Mesenchymal stem cell (in vitro differentiated cells and primary cell): ENCODE results near the gene DNASE1L1.
A peak's percentile ranks its signal among the peaks of the same experiment; 100 is the strongest.
"Not testable (repeated sequence)": the region's sequence is repeated elsewhere in the genome, so short reads cannot be mapped to it uniquely, and the experiment has no call there.

Experiments used
- DNase-seq: peaks from one replicate; pipeline ENCODE4 v3.0.0-alpha.2; 2013
- H2AFZ ChIP-seq: one replicate; pipeline ENCODE4 v1.6.1; 2013; ENCODE audit warnings: low read depth, mild to moderate bottlenecking, control low read depth, inconsistent platforms, low read length, moderate library complexity
- H2AK5ac ChIP-seq: 2 replicates; pipeline ENCODE4 v1.6.1; 2013; ENCODE audit warnings: low read length, moderate library complexity, mild to moderate bottlenecking, inconsistent platforms; ENCODE audit not compliant: severe bottlenecking
- H2BK120ac ChIP-seq: one replicate; pipeline ENCODE4 v1.6.1; 2013; ENCODE audit warnings: low read depth, mild to moderate bottlenecking, inconsistent platforms, low read length, moderate library complexity
- H2BK12ac ChIP-seq, 2 experiments: one replicate each; pipeline ENCODE4 v1.6.1; 2013; ENCODE audit warnings: inconsistent platforms in 2 of 2, low read length in 2 of 2, mild to moderate bottlenecking in 2 of 2, moderate library complexity in 2 of 2, control low read depth in 1 of 2
- H2BK15ac ChIP-seq: one replicate; pipeline ENCODE4 v1.6.1; 2013; ENCODE audit warnings: mild to moderate bottlenecking, low read depth, inconsistent platforms; ENCODE audit not compliant: poor library complexity, severe bottlenecking
- H2BK5ac ChIP-seq: 2 replicates; pipeline ENCODE4 v1.6.1; 2013; ENCODE audit warnings: low read depth, mild to moderate bottlenecking, low read length, control low read depth, inconsistent platforms; ENCODE audit not compliant: poor library complexity, severe bottlenecking
- H3K14ac ChIP-seq, 2 experiments: one replicate each; pipeline ENCODE4 v1.6.1; 2013; ENCODE audit warnings: inconsistent platforms in 2 of 2, low read length in 2 of 2, control low read depth in 1 of 2, mild to moderate bottlenecking in 1 of 2, moderate library complexity in 1 of 2
- H3K18ac ChIP-seq, 2 experiments: one replicate each; pipeline ENCODE4 v1.6.1; 2013; ENCODE audit warnings: inconsistent platforms in 2 of 2, low read length in 2 of 2, control low read depth in 1 of 2, low read depth in 1 of 2, mild to moderate bottlenecking in 1 of 2
- H3K23ac ChIP-seq, 2 experiments: one replicate each; pipeline ENCODE4 v1.6.1; 2013; ENCODE audit warnings: inconsistent platforms in 2 of 2, low read length in 2 of 2, mild to moderate bottlenecking in 2 of 2, moderate library complexity in 2 of 2, control low read depth in 1 of 2
- H3K27ac ChIP-seq: 2 replicates; pipeline ENCODE4 v1.5.1; 2013; ENCODE audit warnings: mild to moderate bottlenecking, moderate library complexity, low read length, control low read depth, inconsistent platforms; ENCODE audit not compliant: poor library complexity, severe bottlenecking
- H3K27me3 ChIP-seq, 2 experiments: 2 replicates each; pipeline versions ENCODE4 v1.6.1 to v1.7.0; 2013; ENCODE audit warnings: low read length in 2 of 2, mild to moderate bottlenecking in 2 of 2, moderate library complexity in 2 of 2, control low read depth in 1 of 2, inconsistent platforms in 1 of 2; ENCODE audit not compliant: control insufficient read depth in 1 of 2, insufficient read depth in 1 of 2
- H3K36me3 ChIP-seq, 2 experiments: 2 replicates each; pipeline versions ENCODE4 v1.6.1 to v1.7.0; 2013; ENCODE audit warnings: low read length in 2 of 2, control low read depth in 1 of 2, inconsistent platforms in 1 of 2, low read depth in 1 of 2, mild to moderate bottlenecking in 1 of 2; ENCODE audit not compliant: insufficient read depth in 2 of 2, control insufficient read depth in 1 of 2
- H3K4ac ChIP-seq, 2 experiments: one replicate each; pipeline ENCODE4 v1.6.1; 2013; ENCODE audit warnings: inconsistent platforms in 2 of 2, low read length in 2 of 2, mild to moderate bottlenecking in 2 of 2, moderate library complexity in 2 of 2, control low read depth in 1 of 2, low read depth in 1 of 2
- H3K4me1 ChIP-seq: 2 replicates; pipeline ENCODE4 v1.6.1; 2013; ENCODE audit warnings: low read depth, low read length, control low read depth; ENCODE audit not compliant: control insufficient read depth, insufficient read depth
- H3K4me2 ChIP-seq: 2 replicates; pipeline ENCODE4 v1.6.1; 2013; ENCODE audit warnings: low read length, mild to moderate bottlenecking, inconsistent platforms; ENCODE audit not compliant: poor library complexity, severe bottlenecking
- H3K4me3 ChIP-seq, 2 experiments: 2 replicates each; pipeline versions ENCODE4 v1.5.1 to v1.7.0; 2013; ENCODE audit warnings: low read length in 2 of 2, mild to moderate bottlenecking in 2 of 2, control low read depth in 1 of 2, low read depth in 1 of 2; ENCODE audit not compliant: insufficient read depth in 1 of 2
- H3K79me1 ChIP-seq: replicated peaks from 2 replicates; pipeline ENCODE4 v1.6.1; 2013; ENCODE audit warnings: mild to moderate bottlenecking, control low read depth, low read length, inconsistent platforms; ENCODE audit not compliant: poor library complexity, severe bottlenecking
- H3K9ac ChIP-seq: 2 replicates; pipeline ENCODE4 v1.7.0; 2013; ENCODE audit warnings: mild to moderate bottlenecking, low read length, moderate library complexity
- H3K9me3 ChIP-seq: 2 replicates; pipeline ENCODE4 v1.7.0; 2013; ENCODE audit warnings: mild to moderate bottlenecking, low read length; ENCODE audit not compliant: control insufficient read depth
- H4K8ac ChIP-seq: one replicate; pipeline ENCODE4 v1.6.1; 2013; ENCODE audit warnings: inconsistent platforms, mild to moderate bottlenecking, low read length, moderate library complexity
- H4K91ac ChIP-seq: one replicate; pipeline ENCODE4 v1.6.1; 2013; ENCODE audit warnings: mild to moderate bottlenecking, low read length, inconsistent platforms
- WGBS: methylation state at CpG from one replicate; pipeline ENCODE4 v1.1.7; 2013; ENCODE audit warnings: mixed read lengths; 5-methylcytosine and 5-hydroxymethylcytosine counted together

Gene DNASE1L1

DNA sequence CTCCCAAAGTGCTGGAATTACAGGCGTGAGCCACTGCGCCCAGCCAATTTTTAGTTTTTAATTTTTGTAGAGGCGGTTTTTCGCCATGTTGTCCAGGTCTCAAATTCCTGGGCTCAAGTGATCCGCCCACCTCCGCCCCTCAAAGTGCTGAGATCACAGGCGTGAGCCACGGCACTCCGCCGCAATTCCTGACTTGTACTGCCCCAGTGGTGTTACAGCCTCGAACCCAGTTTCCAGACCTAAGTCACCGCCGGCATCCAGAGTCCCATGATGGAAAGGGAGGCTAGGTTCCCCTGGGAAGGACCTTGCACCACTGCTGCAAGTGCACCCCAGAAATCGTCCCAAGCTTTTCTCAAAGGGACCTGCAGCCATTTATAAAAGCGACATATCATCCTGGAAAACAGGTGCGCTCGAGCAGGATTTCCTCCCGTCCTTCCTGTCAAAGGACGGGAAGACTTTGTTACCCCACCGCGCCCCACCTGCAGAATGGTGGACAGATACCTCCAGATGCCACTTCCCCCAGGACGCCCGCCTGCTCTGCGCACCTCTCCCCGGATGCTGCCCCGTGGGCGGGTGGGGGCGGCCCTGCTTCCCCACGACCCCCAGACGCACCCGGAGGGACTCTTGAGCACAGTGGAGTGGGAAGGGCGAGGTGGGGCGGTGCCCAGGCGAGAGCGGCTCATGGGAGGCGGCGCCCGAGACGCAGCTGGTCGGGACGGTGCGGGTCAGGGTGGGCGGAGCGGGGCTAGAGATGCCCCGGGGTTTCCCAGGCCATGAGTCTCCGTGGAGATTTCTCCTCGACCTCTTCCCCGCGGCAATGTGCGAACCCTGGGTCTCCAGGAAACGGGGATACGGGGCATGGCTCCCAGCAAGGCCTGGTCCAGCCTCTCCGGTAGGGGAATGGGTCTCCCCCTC lies 11.8 kb downstream of the DNASE1L1 start:
- Histone ChIP-seq H3K4me3 (peak overlapping the region; percentile 55 to 84), H3K18ac (peak overlapping the region; percentile 93 to 94), H2AK5ac (peak overlapping the region; percentile 78), H4K91ac (peak overlapping the region; percentile 93), H2BK120ac (peak overlapping the region; percentile 99), H3K4me1 (peaks cover 8% of the 10 kb centered on the region), H2AFZ (no peak overlapping the region), H3K79me1 (no peaks in the 10 kb centered on the region), H3K4me2 (peak overlapping the region; percentile 68), H2BK12ac (peak overlapping the region in 1 of 2 experiments; percentile 84), H3K23ac (peak overlapping the region in 1 of 2 experiments; percentile 60), H3K9ac (peak overlapping the region; percentile 99), H3K27ac (peak overlapping the region; percentile 99), H4K8ac (peak overlapping the region; percentile 98), H2BK15ac (peak overlapping the region; percentile 83), H3K9me3 (peaks cover 8% of the 10 kb centered on the region), H3K14ac (peak overlapping the region; percentile 57 to 65), H3K36me3 (peaks cover 21 to 32% of the 10 kb centered on the region in 2 experiments), H3K27me3 (no peaks in the 10 kb centered on the region), H3K4ac (peak overlapping the region; percentile 89 to 91), H2BK5ac (no peak overlapping the region)
- 9% methylated on average over 40 of the region's 53 CpGs for WGBS
- DNase-seq: peak; percentile 79

DNA sequence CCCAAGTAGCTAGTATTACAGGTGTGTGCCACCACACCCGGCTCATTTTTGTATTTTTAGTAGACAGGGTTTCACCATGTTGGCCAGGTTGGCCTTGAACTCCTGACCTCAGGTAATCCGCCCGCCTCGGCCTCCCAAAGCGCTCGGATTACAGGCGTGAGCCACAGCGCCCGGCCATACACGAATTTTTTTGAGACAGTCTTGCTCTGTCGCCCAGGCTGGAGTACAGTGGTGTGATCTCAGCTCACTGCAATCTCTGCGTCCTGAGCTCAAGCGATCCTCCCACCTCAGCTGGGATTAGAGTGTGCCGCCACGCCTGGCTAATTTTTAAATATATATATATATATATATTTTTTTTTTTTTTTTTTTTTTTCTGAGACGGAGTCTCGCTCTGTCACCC lies 12.7 kb downstream of the DNASE1L1 start:
- DNase-seq, H2AK5ac ChIP-seq, H3K23ac ChIP-seq, H3K4me2 ChIP-seq, H3K4me1 ChIP-seq, H3K79me1 ChIP-seq, H4K91ac ChIP-seq, H4K8ac ChIP-seq, H3K27ac ChIP-seq, H2BK5ac ChIP-seq, H2BK12ac ChIP-seq, H3K14ac ChIP-seq, H3K9me3 ChIP-seq, H3K4me3 ChIP-seq, H3K4ac ChIP-seq, H3K9ac ChIP-seq, H3K18ac ChIP-seq, H2BK120ac ChIP-seq, H3K27me3 ChIP-seq, H2BK15ac ChIP-seq, H2AFZ ChIP-seq: not testable (repeated sequence)
- H3K36me3 ChIP-seq: peaks cover 19 to 25% of the 10 kb centered on the region in 2 experiments
- WGBS: 99% methylated on average over 10 of the region's 17 CpGs

DNA sequence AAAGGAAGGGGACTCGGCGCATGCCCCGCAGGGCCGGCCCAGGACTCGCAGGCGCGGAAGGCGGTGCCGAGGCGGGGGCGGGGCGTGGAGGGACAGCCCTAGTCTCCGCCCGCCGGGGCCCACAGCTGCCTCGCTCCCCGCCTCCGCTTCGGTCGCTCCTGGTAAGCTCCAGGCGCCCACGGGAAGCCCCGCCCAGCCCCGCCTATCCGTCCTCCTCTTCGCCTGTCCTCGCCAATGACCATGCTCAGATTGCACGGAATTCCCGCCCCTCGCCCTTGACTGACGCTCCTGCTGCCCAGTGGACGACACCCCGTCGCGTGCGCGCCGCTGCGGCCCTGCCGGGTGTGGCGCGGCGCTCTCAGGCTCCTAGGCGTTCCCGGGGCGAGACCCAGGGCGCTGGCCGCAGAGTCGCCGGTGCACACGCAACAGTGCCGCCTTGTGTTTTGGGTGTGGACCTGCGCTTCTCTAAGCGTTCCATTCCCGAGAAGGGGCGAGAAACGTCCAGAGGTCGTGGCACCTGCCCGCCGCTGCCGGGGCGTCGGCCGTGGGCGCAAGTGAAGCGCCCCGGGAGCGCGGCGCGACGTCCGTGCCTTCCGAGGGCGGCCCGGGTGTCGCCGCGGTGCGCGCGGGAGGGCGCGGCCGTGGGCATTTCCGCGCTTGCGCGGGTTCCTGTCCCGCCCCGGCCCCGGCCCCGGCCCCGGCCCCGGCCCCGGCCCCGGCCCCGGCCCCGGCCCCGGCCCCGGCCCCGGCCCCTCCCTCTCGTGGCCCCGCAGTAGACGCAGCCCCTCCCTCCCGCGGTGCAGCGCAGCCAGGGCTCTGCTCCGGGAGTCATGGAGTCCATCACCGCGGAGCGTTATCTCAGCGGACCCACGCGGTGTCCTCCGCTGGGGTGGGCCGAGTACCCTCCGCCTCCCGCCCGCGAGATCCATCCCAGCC lies 19.0 kb downstream of the DNASE1L1 start:
- not testable (repeated sequence) for H3K4me2 ChIP-seq, H3K4me1 ChIP-seq, H2BK15ac ChIP-seq, H2BK120ac ChIP-seq, H3K4ac ChIP-seq, H2AK5ac ChIP-seq, DNase-seq, H3K27me3 ChIP-seq, H3K79me1 ChIP-seq, H3K18ac ChIP-seq, H3K9ac ChIP-seq, H3K14ac ChIP-seq, H3K4me3 ChIP-seq, H3K36me3 ChIP-seq, H3K23ac ChIP-seq, H2BK5ac ChIP-seq, H2AFZ ChIP-seq, H4K91ac ChIP-seq, H3K27ac ChIP-seq, H2BK12ac ChIP-seq, H4K8ac ChIP-seq, H3K9me3 ChIP-seq
- WGBS: no CpG with 5 or more reads among the region's 121 CpGs

DNA sequence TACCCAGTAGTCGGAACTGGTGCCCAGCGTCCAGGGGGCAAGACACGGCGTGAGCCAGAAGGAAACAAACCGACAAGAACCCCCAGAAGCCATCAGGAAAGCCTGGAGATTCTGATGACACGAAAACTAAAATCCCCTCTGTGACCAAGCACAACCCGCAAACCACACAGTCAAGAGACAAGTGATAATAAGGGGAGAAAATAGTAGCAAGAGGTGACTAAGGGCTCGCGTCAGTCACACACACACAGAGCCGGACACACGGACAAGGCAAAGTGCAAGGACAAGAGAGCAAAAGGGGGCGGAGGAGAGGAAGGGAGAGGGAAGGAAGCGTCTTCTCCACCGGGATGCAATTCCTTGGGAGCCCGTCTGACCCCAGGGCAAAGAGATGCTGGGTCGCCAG lies 20.4 kb downstream of the DNASE1L1 start:
- H2BK15ac ChIP-seq, H3K79me1 ChIP-seq, H3K4me2 ChIP-seq, H4K8ac ChIP-seq, H3K4ac ChIP-seq, H3K14ac ChIP-seq, H4K91ac ChIP-seq, H2AK5ac ChIP-seq, H3K23ac ChIP-seq, H2BK5ac ChIP-seq, H3K4me3 ChIP-seq, H3K27ac ChIP-seq, DNase-seq, H2AFZ ChIP-seq, H2BK120ac ChIP-seq, H3K4me1 ChIP-seq, H3K27me3 ChIP-seq, H3K9me3 ChIP-seq, H2BK12ac ChIP-seq, H3K18ac ChIP-seq, H3K9ac ChIP-seq, H3K36me3 ChIP-seq: not testable (repeated sequence)
- WGBS: no CpG with 5 or more reads among the region's 16 CpGs
